Measurements from ENCODE around the gene RFX1.
"Not testable (repeated sequence)": the region's sequence is repeated elsewhere in the genome, so short reads cannot be mapped to it uniquely, and the experiment has no call there.

RFX1 gene

GRCh38 chr19:13979686-13980085, 26.4 kb downstream of the RFX1 start:
- no peak for DNase-seq (ENCODE audit: low spot score)
- FAIRE-seq = no peak

- DNase-seq (ENCODE audit: low spot score) (no peak), FAIRE-seq (no peak)
These were observed 26.9 kb downstream of the RFX1 start for GRCh38 chr19:13979244-13979615.

GRCh38 chr19:13978351-13979243, 27.5 kb downstream of the RFX1 start:
- FAIRE-seq = no peak
- DNase-seq (ENCODE audit: low spot score) = no peak

GRCh38 chr19:13977803-13978202, 28.3 kb downstream of the RFX1 start:
- FAIRE-seq = no peak
- no peak for DNase-seq (ENCODE audit: low spot score)

GRCh38 chr19:13976446-13976845, 29.7 kb downstream of the RFX1 start:
- FAIRE-seq = no peak
- no peak for DNase-seq (ENCODE audit: low spot score)

- FAIRE-seq = no peak
- DNase-seq (ENCODE audit: low spot score) = no peak
These were observed 30.2 kb downstream of the RFX1 start for GRCh38 chr19:13975870-13976269.

GRCh38 chr19:13974073-13974472, 32.0 kb downstream of the RFX1 start:
- DNase-seq (ENCODE audit: low spot score) (no peak), FAIRE-seq (no peak)

- DNase-seq (ENCODE audit: low spot score); FAIRE-seq: not testable (repeated sequence)
These were observed 32.6 kb downstream of the RFX1 start for GRCh38 chr19:13973479-13973878.

- FAIRE-seq = no peak
- DNase-seq (ENCODE audit: low spot score) = no peak
These were observed 33.6 kb downstream of the RFX1 start for GRCh38 chr19:13972368-13973155.

GRCh38 chr19:13971868-13972267, 34.3 kb downstream of the RFX1 start:
- not testable (repeated sequence) for DNase-seq (ENCODE audit: low spot score); FAIRE-seq

- no peak for DNase-seq (ENCODE audit: low spot score)
- no peak for FAIRE-seq
These were observed 36.2 kb downstream of the RFX1 start for GRCh38 chr19:13969897-13970296.

- no peak for DNase-seq (ENCODE audit: low spot score)
These were observed 37.1 kb downstream of the RFX1 start for GRCh38 chr19:13968999-13969398.

GRCh38 chr19:13968383-13968935, 37.7 kb downstream of the RFX1 start:
- FAIRE-seq = no peak
- DNase-seq (ENCODE audit: low spot score) = no peak

More at GRCh38 chr19:13968999-13969398, 37.1 kb downstream of the RFX1 start:
- no peak for FAIRE-seq

- not testable (repeated sequence) for FAIRE-seq; DNase-seq (ENCODE audit: low spot score)
These were observed 38.9 kb downstream of the RFX1 start for GRCh38 chr19:13967206-13967605.

- no peak for FAIRE-seq
- DNase-seq (ENCODE audit: low spot score) = no peak
These were observed 39.4 kb downstream of the RFX1 start for GRCh38 chr19:13966684-13967128.

- FAIRE-seq (no peak), DNase-seq (ENCODE audit: low spot score) (no peak)
These were observed 40.0 kb downstream of the RFX1 start for GRCh38 chr19:13965926-13966683.

GRCh38 chr19:13965377-13965896, 40.7 kb downstream of the RFX1 start:
- FAIRE-seq (no peak), DNase-seq (ENCODE audit: low spot score) (no peak)

GRCh38 chr19:13964776-13965175, 41.3 kb downstream of the RFX1 start:
- FAIRE-seq (no peak), DNase-seq (ENCODE audit: low spot score) (no peak)

GRCh38 chr19:13963603-13964105, 42.5 kb downstream of the RFX1 start:
- FAIRE-seq (no peak), DNase-seq (ENCODE audit: low spot score) (no peak)

GRCh38 chr19:13962699-13963602, 43.2 kb downstream of the RFX1 start:
- FAIRE-seq (no peak), DNase-seq (ENCODE audit: low spot score) (no peak)

All from urothelium cell line (cell line).